Trophoblast cell (in vitro differentiated cells and primary cell): ENCODE data around the gene PPP6R2.

Source experiments
- DNase-seq, 2 donors: peaks; one replicate each; pipeline ENCODE4 v3.0.0-alpha.2; 2016
- H2AFZ ChIP-seq: 2 replicates; pipeline ENCODE4 v1.6.1; 2013; ENCODE audit warnings: low read length, moderate library complexity, mild to moderate bottlenecking; ENCODE audit not compliant: insufficient read depth, poor library complexity
- H2AK5ac ChIP-seq: 2 replicates; pipeline ENCODE4 v1.6.1; 2013; ENCODE audit warnings: mild to moderate bottlenecking, low read length
- H2BK120ac ChIP-seq: 2 replicates; pipeline ENCODE4 v1.6.1; 2013; ENCODE audit warnings: low read length, mild to moderate bottlenecking, moderate library complexity; ENCODE audit not compliant: insufficient read depth, poor library complexity
- H2BK12ac ChIP-seq: 2 replicates; pipeline ENCODE4 v1.6.1; 2013; ENCODE audit warnings: mild to moderate bottlenecking, low read length, moderate library complexity
- H2BK5ac ChIP-seq: 2 replicates; pipeline ENCODE4 v1.6.1; 2013; ENCODE audit warnings: low read length, low read depth, moderate library complexity, mild to moderate bottlenecking; ENCODE audit not compliant: poor library complexity
- H3K14ac ChIP-seq: 2 replicates; pipeline ENCODE4 v1.6.1; 2013; ENCODE audit warnings: mild to moderate bottlenecking, low read length
- H3K18ac ChIP-seq: 2 replicates; pipeline ENCODE4 v1.6.1; 2013; ENCODE audit warnings: mild to moderate bottlenecking, low read length
- H3K23ac ChIP-seq: 2 replicates; pipeline ENCODE4 v1.6.1; 2013; ENCODE audit warnings: low read length
- H3K27ac ChIP-seq: 2 replicates; pipeline ENCODE4 v1.5.1; 2013; ENCODE audit warnings: low read depth, mild to moderate bottlenecking, inconsistent platforms, low read length, moderate library complexity
- H3K27me3 ChIP-seq: 2 replicates; pipeline ENCODE4 v1.6.1; 2013; ENCODE audit warnings: inconsistent platforms, mild to moderate bottlenecking, low read length, moderate library complexity; ENCODE audit not compliant: insufficient read depth
- H3K36me3 ChIP-seq, 2 experiments: 1 replicate in 1 of 2; 2 replicates in 1 of 2; pipeline ENCODE4 v1.6.1; 2013; ENCODE audit warnings: low read length in 2 of 2, mild to moderate bottlenecking in 2 of 2, moderate library complexity in 1 of 2; ENCODE audit not compliant: insufficient read depth in 2 of 2, control insufficient read depth in 1 of 2
- H3K4ac ChIP-seq: 2 replicates; pipeline ENCODE4 v1.6.1; 2013; ENCODE audit warnings: low read depth, mild to moderate bottlenecking, low read length, moderate library complexity
- H3K4me1 ChIP-seq, 2 experiments: 1 replicate in 1 of 2; 2 replicates in 1 of 2; pipeline ENCODE4 v1.6.1; 2013; ENCODE audit warnings: low read length in 2 of 2, mild to moderate bottlenecking in 2 of 2, moderate library complexity in 1 of 2; ENCODE audit not compliant: insufficient read depth in 2 of 2, control insufficient read depth in 1 of 2
- H3K4me2 ChIP-seq: 2 replicates; pipeline ENCODE4 v1.6.1; 2013; ENCODE audit warnings: inconsistent platforms, mild to moderate bottlenecking, low read length, moderate library complexity
- H3K4me3 ChIP-seq: 2 replicates; pipeline ENCODE4 v1.5.1; 2013; ENCODE audit warnings: mild to moderate bottlenecking, low read depth, low read length, inconsistent platforms
- H3K79me1 ChIP-seq: one replicate; pipeline ENCODE4 v1.6.1; 2013; ENCODE audit warnings: low read length
- H3K79me2 ChIP-seq: 2 replicates; pipeline ENCODE4 v1.6.1; 2013; ENCODE audit warnings: low read length, mild to moderate bottlenecking; ENCODE audit not compliant: control insufficient read depth, insufficient read depth, poor library complexity
- H3K9ac ChIP-seq: 2 replicates; pipeline ENCODE4 v1.6.1; 2013; ENCODE audit warnings: mild to moderate bottlenecking, low read length
- H3K9me3 ChIP-seq: 2 replicates; pipeline ENCODE4 v1.6.1; 2013; ENCODE audit warnings: low read depth, mild to moderate bottlenecking, control low read depth, inconsistent platforms, low read length; ENCODE audit not compliant: insufficient read depth
- H4K12ac ChIP-seq: 2 replicates; pipeline ENCODE4 v1.6.1; 2013; ENCODE audit warnings: low read depth, mild to moderate bottlenecking, low read length, moderate library complexity
- H4K8ac ChIP-seq: 2 replicates; pipeline ENCODE4 v1.6.1; 2013; ENCODE audit warnings: low read depth, mild to moderate bottlenecking, low read length, moderate library complexity
- H4K91ac ChIP-seq: one replicate; pipeline ENCODE4 v1.6.1; 2013; ENCODE audit warnings: low read depth, mild to moderate bottlenecking, low read length, moderate library complexity
- WGBS: extraction: QIAGEN DNeasy Blood & Tissue Kit; methylation state at CpG from one replicate; pipeline ENCODE4 v1.1.7; 2013; ENCODE audit warnings: missing lambda C conversion rate; ENCODE audit not compliant: insufficient read length, insufficient coverage; ENCODE audit errors: extremely low coverage; 5-methylcytosine and 5-hydroxymethylcytosine counted together

Gene PPP6R2

GRCh38 chr22:50483556-50483955 is 140.4 kb downstream of the PPP6R2 start:
- H3K27ac ChIP-seq = no peak overlapping the region
- H3K4me1 ChIP-seq = peaks cover 4% of the 10 kb centered on the region in 2 experiments
- no peak overlapping the region for H2BK12ac ChIP-seq
- H4K8ac ChIP-seq = no peak overlapping the region
- H4K91ac ChIP-seq = no peak overlapping the region
- no peak overlapping the region for H2AFZ ChIP-seq
- no peak overlapping the region for H3K14ac ChIP-seq
- H4K12ac ChIP-seq = no peak overlapping the region
- H3K4me2 ChIP-seq = no peak overlapping the region
- no CpG with 5 or more reads among the region's 8 CpGs for WGBS
- no peak overlapping the region for H2BK120ac ChIP-seq
- H3K36me3 ChIP-seq = no peaks in the 10 kb centered on the region
- H3K4me3 ChIP-seq = no peak overlapping the region
- no peak overlapping the region for H3K4ac ChIP-seq
- H3K18ac ChIP-seq = no peak overlapping the region
- peaks cover 2% of the 10 kb centered on the region for H3K79me2 ChIP-seq
- no peak overlapping the region for H3K23ac ChIP-seq
- no peak for DNase-seq
- no peak overlapping the region for H3K9ac ChIP-seq
- H3K9me3 ChIP-seq = peaks cover 7% of the 10 kb centered on the region
- H3K27me3 ChIP-seq = peaks cover 17% of the 10 kb centered on the region
- no peak overlapping the region for H2AK5ac ChIP-seq
- H2BK5ac ChIP-seq = no peak overlapping the region
- H3K79me1 ChIP-seq = peaks cover 7% of the 10 kb centered on the region

GRCh38 chr22:50483977-50484853 is 141.1 kb downstream of the PPP6R2 start:
- Histone ChIP-seq H2BK12ac (no peak overlapping the region), H3K4ac (no peak overlapping the region), H2AFZ (no peak overlapping the region), H3K18ac (no peak overlapping the region), H3K4me1 (peaks cover 4% of the 10 kb centered on the region in 2 experiments), H4K8ac (no peak overlapping the region), H3K27me3 (peaks cover 17% of the 10 kb centered on the region), H2AK5ac (no peak overlapping the region), H2BK120ac (no peak overlapping the region), H3K79me2 (peaks cover 2% of the 10 kb centered on the region), H3K9me3 (peaks cover 7% of the 10 kb centered on the region), H4K91ac (no peak overlapping the region), H3K4me2 (no peak overlapping the region), H3K4me3 (no peak overlapping the region), H3K9ac (no peak overlapping the region), H3K14ac (no peak overlapping the region), H2BK5ac (no peak overlapping the region), H3K36me3 (no peaks in the 10 kb centered on the region), H3K23ac (no peak overlapping the region), H3K79me1 (peaks cover 7% of the 10 kb centered on the region), H4K12ac (no peak overlapping the region), H3K27ac (no peak overlapping the region)
- WGBS = no CpG with 5 or more reads among the region's 31 CpGs
- no peak for DNase-seq

GRCh38 chr22:50485221-50486131 is 142.3 kb downstream of the PPP6R2 start:
- Histone ChIP-seq H3K79me1 (peaks cover 7% of the 10 kb centered on the region), H3K27me3 (peaks cover 11% of the 10 kb centered on the region), H4K91ac (no peak overlapping the region), H3K27ac (no peak overlapping the region), H3K14ac (no peak overlapping the region), H2BK5ac (no peak overlapping the region), H3K4me3 (no peak overlapping the region), H3K18ac (no peak overlapping the region), H2AK5ac (no peak overlapping the region), H3K4ac (no peak overlapping the region), H2BK12ac (no peak overlapping the region), H3K23ac (no peak overlapping the region), H4K12ac (no peak overlapping the region), H4K8ac (no peak overlapping the region), H2BK120ac (no peak overlapping the region), H2AFZ (no peak overlapping the region), H3K9ac (no peak overlapping the region), H3K4me1 (peaks cover 4% of the 10 kb centered on the region in 2 experiments), H3K4me2 (no peak overlapping the region), H3K36me3 (no peaks in the 10 kb centered on the region), H3K9me3 (peaks cover 2% of the 10 kb centered on the region), H3K79me2 (peaks cover 2% of the 10 kb centered on the region)
- DNase-seq = peak; percentile 90 to 91
- no CpG with 5 or more reads among the region's 29 CpGs for WGBS

GRCh38 chr22:50486561-50487289 is 143.6 kb downstream of the PPP6R2 start, which contains the start of gene MIOX:
TSS of gene MIOX (plus strand) at chr22:50486859. CDS start at chr22:50486898, 39 bp downstream.
- H2BK5ac ChIP-seq = no peak within 1 kb of the TSS
- no peak within 1 kb of the TSS for H4K8ac ChIP-seq
- no peak within 1 kb of the TSS for H3K9ac ChIP-seq
- no peak within 1 kb of the TSS for H3K4ac ChIP-seq
- H4K91ac ChIP-seq = no peak within 1 kb of the TSS
- no CpG with 5 or more reads among the region's 23 CpGs for WGBS
- H2AK5ac ChIP-seq = no peak within 1 kb of the TSS
- no peak within 1 kb of the TSS for H3K14ac ChIP-seq
- H2BK120ac ChIP-seq = no peak within 1 kb of the TSS
- DNase-seq = peak; percentile 72 to 75
- H3K4me2 ChIP-seq = no peak within 1 kb of the TSS
- H3K79me2 ChIP-seq = no peaks in the 10 kb centered on the region
- H3K9me3 ChIP-seq = no peaks in the 10 kb centered on the region
- H4K12ac ChIP-seq = no peak within 1 kb of the TSS
- H2AFZ ChIP-seq = no peak within 1 kb of the TSS
- peaks cover 2% of the 10 kb centered on the region for H3K79me1 ChIP-seq
- no peak within 1 kb of the TSS for H3K27ac ChIP-seq
- no peak within 1 kb of the TSS for H3K23ac ChIP-seq
- no peak within 1 kb of the TSS for H3K4me3 ChIP-seq
- no peaks in the 10 kb centered on the region for H3K36me3 ChIP-seq
- H2BK12ac ChIP-seq = no peak within 1 kb of the TSS
- no peak within 1 kb of the TSS for H3K18ac ChIP-seq
- peaks cover 3% of the 10 kb centered on the region for H3K27me3 ChIP-seq
- no peaks in the 10 kb centered on the region for H3K4me1 ChIP-seq
